ENCODE measurements around the gene ACADVL. TPM values are rescaled to one million over a fixed set of nuclear protein-coding genes. Genes with fewer than 3 reads are reported as not detected.

The ACADVL gene
- total and polyA plus RNA-seq, 10 donors = 320 to 963 (median 586) TPM

GRCh38 chr17:7203391-7203790, 16.3 kb upstream of the ACADVL start:
- WGBS, 5 donors = 78 to 96% (median 86%) methylated on average over 12 to 16 of the region's 16 CpGs
- peak; percentile 75 for DNase-seq
- no peak overlapping the region for H3K27ac ChIP-seq
- intact Hi-C loops (cut with DNase I; ENCODE audit: low total_unique reads) = no loop called here
- no peaks in the 10 kb centered on the region for H3K27me3 ChIP-seq (replicated peaks in 1 of 7)
- peaks cover 0 to 48% (median 28%) of the 10 kb centered on the region in 6 donors for H3K4me1 ChIP-seq
- no peak overlapping the region for H3K4me3 ChIP-seq
- TF ChIP-seq POLR2AphosphoS5 (IDR thresholded peaks at IDR 0.05) = peak in 1 of 3 donors; percentile 9
- no peak for TF ChIP-seq CTCF (IDR thresholded peaks at IDR 0.05 in 8 of 11, conservative IDR thresholded peaks at IDR 0.05 in 3 of 11)
- H3K36me3 ChIP-seq = peaks cover 0 to 48% (median 12%) of the 10 kb centered on the region in 6 donors
- H3K9me3 ChIP-seq = no peaks in the 10 kb centered on the region

- H3K9me3 ChIP-seq = no peaks in the 10 kb centered on the region
- intact Hi-C loops (cut with DNase I; ENCODE audit: low total_unique reads) = no loop called here
- peak; percentile 82 for DNase-seq
- WGBS, 5 donors = 79 to 84% (median 82%) methylated on average over 15 of the region's 15 CpGs
- peaks cover 0 to 43% (median 12%) of the 10 kb centered on the region in 6 donors for H3K36me3 ChIP-seq
- TF ChIP-seq POLR2AphosphoS5 (IDR thresholded peaks at IDR 0.05) (no peak), POLR2A (IDR thresholded peaks at IDR 0.05) (no peak), CTCF (IDR thresholded peaks at IDR 0.05 in 8 of 11, conservative IDR thresholded peaks at IDR 0.05 in 3 of 11) (no peak)
- peaks cover 0 to 56% (median 28%) of the 10 kb centered on the region in 6 donors for H3K4me1 ChIP-seq
- H3K4me3 ChIP-seq = peak overlapping the region in 4 of 8 donors; percentile 44 to 72 (median 46)
- no peaks in the 10 kb centered on the region for H3K27me3 ChIP-seq (replicated peaks in 1 of 7)
- peak overlapping the region in 7 of 8 donors; percentile 55 to 89 (median 81) for H3K27ac ChIP-seq
Measured at GRCh38 chr17:7204336-7204735, 15.4 kb upstream of the ACADVL start.

DNA sequence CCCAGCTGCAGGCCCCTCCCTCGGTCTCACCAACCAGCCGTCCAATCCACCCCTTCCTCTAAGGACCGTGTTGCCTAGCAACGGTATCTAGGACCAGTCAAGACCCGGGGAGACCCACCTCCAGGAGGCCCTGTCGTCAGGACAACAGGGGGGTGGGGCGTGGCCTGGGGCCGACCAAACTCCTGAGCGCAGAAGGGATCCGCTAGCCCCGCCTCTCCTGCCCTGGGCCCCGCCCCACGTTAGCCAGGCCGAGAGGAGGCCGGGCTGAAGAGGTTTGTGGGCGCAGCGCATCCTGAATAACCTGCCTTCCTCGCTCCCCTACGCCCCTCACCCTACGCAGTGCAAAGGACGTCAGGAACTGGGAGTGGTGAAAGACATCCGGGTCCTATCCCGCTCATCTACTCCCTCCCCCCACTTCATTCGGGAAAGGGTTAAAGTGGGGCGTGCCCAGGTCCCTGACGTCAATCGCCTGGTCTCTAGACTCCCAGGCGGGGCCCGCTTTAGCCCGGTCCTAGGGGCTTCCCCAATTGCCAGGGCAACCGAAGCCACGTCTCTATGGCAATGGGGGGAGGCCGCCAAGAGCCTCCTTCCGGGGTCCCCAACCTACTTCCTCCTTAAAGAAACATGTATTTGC, 14.8 kb upstream of the ACADVL start:
- H3K36me3 ChIP-seq = peaks cover 0 to 40% (median 12%) of the 10 kb centered on the region in 6 donors
- H3K9me3 ChIP-seq = no peaks in the 10 kb centered on the region
- intact Hi-C loops (cut with DNase I; ENCODE audit: low total_unique reads) = no loop called here
- H3K27ac ChIP-seq = peak overlapping the region; percentile 55 to 89 (median 77)
- peak; percentile 96 for DNase-seq
- WGBS, 5 donors = 1% methylated on average over 18 to 34 of the region's 34 CpGs
- TF ChIP-seq POLR2AphosphoS5 (IDR thresholded peaks at IDR 0.05) (peak; percentile 68 to 77 (median 72)), CTCF (IDR thresholded peaks at IDR 0.05 in 8 of 11, conservative IDR thresholded peaks at IDR 0.05 in 3 of 11) (peak in 1 of 11 experiments; percentile 12), POLR2A (IDR thresholded peaks at IDR 0.05) (no peak)
- H3K4me3 ChIP-seq = peak overlapping the region; percentile 30 to 72 (median 44)
- peaks cover 0 to 58% (median 28%) of the 10 kb centered on the region in 6 donors for H3K4me1 ChIP-seq
- H3K27me3 ChIP-seq (replicated peaks in 1 of 7) = no peaks in the 10 kb centered on the region

DNA sequence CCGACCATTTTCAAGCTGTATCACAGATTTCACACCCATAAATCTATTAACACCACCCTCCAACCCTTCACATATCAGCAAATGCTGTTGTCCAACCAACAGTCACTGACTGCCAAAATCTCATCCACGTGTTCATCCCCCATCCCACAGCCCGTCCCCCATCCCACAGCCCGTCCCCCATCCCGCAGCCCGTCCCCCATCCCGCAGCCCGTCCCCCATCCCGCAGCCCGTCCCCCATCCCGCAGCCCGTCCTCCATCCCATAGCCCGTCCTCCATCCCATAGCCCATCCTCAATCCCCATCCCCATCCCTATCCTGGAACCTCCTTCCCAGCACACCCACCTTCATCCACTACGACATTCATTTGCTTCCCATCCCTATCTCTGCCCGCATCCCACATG, 14.2 kb upstream of the ACADVL start:
- H3K9me3 ChIP-seq = no peaks in the 10 kb centered on the region
- peaks cover 0 to 60% (median 30%) of the 10 kb centered on the region in 6 donors for H3K4me1 ChIP-seq
- WGBS, 5 donors = 72 to 80% (median 73%) methylated on average over 15 of the region's 15 CpGs
- no peaks in the 10 kb centered on the region for H3K27me3 ChIP-seq (replicated peaks in 1 of 7)
- peak overlapping the region in 7 of 8 donors; percentile 55 to 89 (median 81) for H3K27ac ChIP-seq
- intact Hi-C loops (cut with DNase I; ENCODE audit: low total_unique reads) = no loop called here
- TF ChIP-seq CTCF (IDR thresholded peaks at IDR 0.05 in 8 of 11, conservative IDR thresholded peaks at IDR 0.05 in 3 of 11) = no peak
- TF ChIP-seq POLR2A (IDR thresholded peaks at IDR 0.05) = no peak
- no peak for TF ChIP-seq POLR2AphosphoS5 (IDR thresholded peaks at IDR 0.05)
- DNase-seq = peak; percentile 66
- H3K36me3 ChIP-seq = peaks cover 0 to 36% (median 12%) of the 10 kb centered on the region in 6 donors
- H3K4me3 ChIP-seq = peak overlapping the region in 6 of 8 donors; percentile 38 to 72 (median 46)
